GM21423 (cell line): ENCODE measurements around the gene GRK5.

Experiments used
- ATAC-seq: cut with Tn5 transposase; IDR thresholded peaks from one replicate; pipeline ENCODE4 v1.9.1; 2021; ENCODE audit warnings: mild to moderate bottlenecking, moderate library complexity; ENCODE audit not compliant: unreplicated experiment

Gene GRK5

GRCh38 chr10:119355930-119356329 is 148.6 kb downstream of the GRK5 start:
- ATAC-seq = no peak

- ATAC-seq = no peak
Measured at GRCh38 chr10:119357412-119358151, 150.2 kb downstream of the GRK5 start.

GRCh38 chr10:119358152-119358512 is 150.8 kb downstream of the GRK5 start:
- no peak for ATAC-seq

GRCh38 chr10:119358567-119358966 is 151.2 kb downstream of the GRK5 start:
- no peak for ATAC-seq

- ATAC-seq = no peak
Measured at GRCh38 chr10:119359025-119359424, 151.7 kb downstream of the GRK5 start.

- no peak for ATAC-seq
Measured at GRCh38 chr10:119360181-119360921, 153.0 kb downstream of the GRK5 start.

- no peak for ATAC-seq
Measured at GRCh38 chr10:119361037-119361436, 153.7 kb downstream of the GRK5 start.

GRCh38 chr10:119362122-119362521 is 154.8 kb downstream of the GRK5 start:
- no peak for ATAC-seq

- no peak for ATAC-seq
Measured at GRCh38 chr10:119364645-119365600, 157.6 kb downstream of the GRK5 start.

GRCh38 chr10:119365773-119366599 is 158.6 kb downstream of the GRK5 start:
- ATAC-seq = no peak

GRCh38 chr10:119367841-119368549 is 160.6 kb downstream of the GRK5 start:
- ATAC-seq = no peak

- ATAC-seq = no peak
Measured at GRCh38 chr10:119368581-119368980, 161.2 kb downstream of the GRK5 start.

- ATAC-seq = peak; percentile 64
Measured at GRCh38 chr10:119368991-119369869, 161.9 kb downstream of the GRK5 start.

- no peak for ATAC-seq
Measured at GRCh38 chr10:119370111-119370741, 162.9 kb downstream of the GRK5 start.

GRCh38 chr10:119370972-119371703 is 163.8 kb downstream of the GRK5 start:
- no peak for ATAC-seq

- ATAC-seq = no peak
Measured at GRCh38 chr10:119371704-119372663, 164.6 kb downstream of the GRK5 start.
